ENCODE data around the gene BACH2. TPM values are rescaled to one million over a fixed set of nuclear protein-coding genes. Genes with fewer than 3 reads are reported as not detected.
"Not testable (repeated sequence)": the region's sequence is repeated elsewhere in the genome, so short reads cannot be mapped to it uniquely, and the experiment has no call there.

The BACH2 gene
- total RNA-seq, 2 donors from 2014 or later = 5.2 to 5.7 TPM

DNA sequence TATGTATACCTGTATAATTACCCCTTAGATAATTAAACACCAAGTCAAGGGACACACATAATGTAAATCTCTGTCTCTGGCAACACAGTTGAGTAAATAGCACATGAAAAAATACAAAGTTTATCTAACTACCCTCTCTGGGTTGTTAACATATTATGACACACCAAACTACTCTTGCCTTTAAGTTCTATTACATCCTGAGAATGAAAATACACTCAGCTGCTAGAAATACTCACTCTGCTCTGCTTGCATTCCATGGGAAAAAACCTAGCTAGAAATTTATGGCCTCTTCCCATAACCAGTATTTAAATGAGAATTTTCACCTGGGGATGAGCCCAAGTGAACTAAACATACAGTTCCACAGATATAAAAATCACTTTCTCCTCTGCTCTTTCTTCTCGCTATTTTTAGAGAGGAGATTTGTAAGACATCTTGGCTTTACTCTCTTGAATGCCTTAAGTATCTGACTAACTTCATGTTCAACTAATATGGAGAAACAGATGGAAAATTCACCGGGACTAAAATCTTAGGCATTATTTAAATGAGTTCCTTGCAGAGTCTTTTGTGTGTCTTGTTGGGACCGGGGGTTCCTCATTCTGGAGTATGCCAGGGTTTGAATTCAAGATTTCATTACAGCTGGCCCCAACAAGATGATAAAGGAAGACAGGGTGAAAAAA lies 261.5 kb downstream of the BACH2 start:
- no peaks in the 10 kb centered on the region for H3K27me3 ChIP-seq (replicated peaks; ENCODE audit: insufficient read depth)
- no peaks in the 10 kb centered on the region for H3K4me1 ChIP-seq (replicated peaks)
- H3K4me3 ChIP-seq = no peak overlapping the region
- intact Hi-C loops (cut with DNase I) = no loop called here
- no peaks in the 10 kb centered on the region for H3K9me3 ChIP-seq
- H3K36me3 ChIP-seq = no peaks in the 10 kb centered on the region
- no peak overlapping the region for H3K27ac ChIP-seq
- WGBS = 72% methylated on average over 3 of the region's 3 CpGs
- DNase-seq (ENCODE audit: low spot score) = no peak
- TF ChIP-seq POLR2A (IDR thresholded peaks at IDR 0.05) (no peak), POLR2AphosphoS5 (IDR thresholded peaks at IDR 0.05) (no peak)
- TF ChIP-seq, protein P1, sequence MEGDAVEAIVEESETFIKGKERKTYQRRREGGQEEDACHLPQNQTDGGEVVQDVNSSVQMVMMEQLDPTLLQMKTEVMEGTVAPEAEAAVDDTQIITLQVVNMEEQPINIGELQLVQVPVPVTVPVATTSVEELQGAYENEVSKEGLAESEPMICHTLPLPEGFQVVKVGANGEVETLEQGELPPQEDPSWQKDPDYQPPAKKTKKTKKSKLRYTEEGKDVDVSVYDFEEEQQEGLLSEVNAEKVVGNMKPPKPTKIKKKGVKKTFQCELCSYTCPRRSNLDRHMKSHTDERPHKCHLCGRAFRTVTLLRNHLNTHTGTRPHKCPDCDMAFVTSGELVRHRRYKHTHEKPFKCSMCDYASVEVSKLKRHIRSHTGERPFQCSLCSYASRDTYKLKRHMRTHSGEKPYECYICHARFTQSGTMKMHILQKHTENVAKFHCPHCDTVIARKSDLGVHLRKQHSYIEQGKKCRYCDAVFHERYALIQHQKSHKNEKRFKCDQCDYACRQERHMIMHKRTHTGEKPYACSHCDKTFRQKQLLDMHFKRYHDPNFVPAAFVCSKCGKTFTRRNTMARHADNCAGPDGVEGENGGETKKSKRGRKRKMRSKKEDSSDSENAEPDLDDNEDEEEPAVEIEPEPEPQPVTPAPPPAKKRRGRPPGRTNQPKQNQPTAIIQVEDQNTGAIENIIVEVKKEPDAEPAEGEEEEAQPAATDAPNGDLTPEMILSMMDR (IDR thresholded peaks at IDR 0.05) = no peak

DNA sequence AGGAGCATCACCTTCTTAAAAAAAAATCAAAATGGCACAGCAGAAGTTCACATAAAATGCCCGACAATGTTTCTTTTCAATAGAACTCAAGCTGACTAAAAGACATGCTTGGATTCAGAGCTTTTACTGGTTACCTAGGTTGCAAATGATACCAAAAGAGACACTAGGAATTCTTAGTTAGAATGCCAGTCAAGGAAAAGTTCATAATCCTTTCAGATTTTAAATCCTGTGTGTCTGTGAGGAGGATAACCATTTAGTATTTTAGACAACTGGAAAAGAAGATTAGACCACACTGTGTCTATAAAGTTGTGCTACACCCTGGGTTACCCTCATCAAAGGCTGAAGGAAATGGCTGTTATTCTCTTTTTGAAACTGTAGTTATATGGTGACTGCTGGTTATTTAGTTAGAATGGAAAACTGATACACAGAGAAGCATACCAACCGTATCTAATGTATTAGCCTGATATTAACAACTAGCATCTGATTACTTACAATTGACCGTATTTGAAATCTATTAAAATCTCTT lies 262.8 kb downstream of the BACH2 start:
- WGBS = 79% methylated on average over 3 of the region's 3 CpGs
- Histone ChIP-seq H3K4me3 (no peak overlapping the region), H3K9me3 (no peaks in the 10 kb centered on the region), H3K27me3 (replicated peaks; ENCODE audit: insufficient read depth) (no peaks in the 10 kb centered on the region), H3K36me3 (no peaks in the 10 kb centered on the region), H3K4me1 (replicated peaks) (no peaks in the 10 kb centered on the region), H3K27ac (no peak overlapping the region)
- no peak for DNase-seq (ENCODE audit: low spot score)
- intact Hi-C loops (cut with DNase I) = no loop called here
- TF ChIP-seq, protein P1 (IDR thresholded peaks at IDR 0.05) = no peak
- TF ChIP-seq POLR2AphosphoS5 (IDR thresholded peaks at IDR 0.05) (no peak), POLR2A (IDR thresholded peaks at IDR 0.05) (no peak)

DNA sequence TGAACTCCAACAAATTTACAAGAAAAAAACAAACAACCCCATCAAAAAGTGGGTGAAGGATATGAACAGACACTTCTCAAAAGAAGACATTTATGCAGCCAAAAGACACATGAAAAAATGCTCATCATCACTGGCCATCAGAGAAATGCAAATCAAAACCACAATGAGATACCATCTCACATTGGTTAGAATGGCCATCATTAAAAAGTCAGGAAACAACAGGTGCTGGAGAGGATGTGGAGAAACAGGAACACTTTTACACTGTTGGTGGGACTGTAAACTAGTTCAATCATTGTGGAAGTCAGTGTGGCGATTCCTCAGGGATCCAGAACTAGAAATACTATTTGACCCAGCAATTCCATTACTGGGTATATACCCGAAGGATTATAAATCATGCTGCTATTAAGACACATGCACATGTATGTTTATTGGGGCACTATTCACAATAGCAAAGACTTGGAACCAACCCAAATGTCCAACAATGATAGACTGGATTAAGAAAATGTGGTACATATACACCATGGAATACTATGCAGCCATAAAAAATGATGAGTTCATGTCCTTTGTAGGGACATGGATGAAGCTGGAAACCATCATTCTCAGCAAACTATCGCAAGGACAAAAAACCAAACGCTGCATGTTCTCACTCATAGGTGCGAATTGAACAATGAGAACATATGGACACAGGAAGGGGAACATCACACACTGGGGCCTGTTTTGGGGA lies 264.0 kb downstream of the BACH2 start:
- intact Hi-C loops (cut with DNase I); H3K4me1 ChIP-seq (replicated peaks); DNase-seq (ENCODE audit: low spot score); H3K36me3 ChIP-seq; H3K27me3 ChIP-seq (replicated peaks; ENCODE audit: insufficient read depth); H3K4me3 ChIP-seq; H3K27ac ChIP-seq; H3K9me3 ChIP-seq: not testable (repeated sequence)
- 87% methylated on average over 5 of the region's 5 CpGs for WGBS

GRCh38 chr6:90028995-90029635 lies 267.5 kb downstream of the BACH2 start:
- 71% methylated on average over 10 of the region's 10 CpGs for WGBS
- no peak for DNase-seq (ENCODE audit: low spot score)
- no peaks in the 10 kb centered on the region for H3K4me1 ChIP-seq (replicated peaks)
- no peaks in the 10 kb centered on the region for H3K27me3 ChIP-seq (replicated peaks; ENCODE audit: insufficient read depth)
- no peaks in the 10 kb centered on the region for H3K36me3 ChIP-seq
- no peak for TF ChIP-seq POLR2A (IDR thresholded peaks at IDR 0.05)
- TF ChIP-seq, protein P1 (IDR thresholded peaks at IDR 0.05) = no peak
- no peak for TF ChIP-seq POLR2AphosphoS5 (IDR thresholded peaks at IDR 0.05)
- intact Hi-C loops (cut with DNase I) = no loop called here
- no peaks in the 10 kb centered on the region for H3K9me3 ChIP-seq
- H3K27ac ChIP-seq = no peak overlapping the region
- no peak overlapping the region for H3K4me3 ChIP-seq

DNA sequence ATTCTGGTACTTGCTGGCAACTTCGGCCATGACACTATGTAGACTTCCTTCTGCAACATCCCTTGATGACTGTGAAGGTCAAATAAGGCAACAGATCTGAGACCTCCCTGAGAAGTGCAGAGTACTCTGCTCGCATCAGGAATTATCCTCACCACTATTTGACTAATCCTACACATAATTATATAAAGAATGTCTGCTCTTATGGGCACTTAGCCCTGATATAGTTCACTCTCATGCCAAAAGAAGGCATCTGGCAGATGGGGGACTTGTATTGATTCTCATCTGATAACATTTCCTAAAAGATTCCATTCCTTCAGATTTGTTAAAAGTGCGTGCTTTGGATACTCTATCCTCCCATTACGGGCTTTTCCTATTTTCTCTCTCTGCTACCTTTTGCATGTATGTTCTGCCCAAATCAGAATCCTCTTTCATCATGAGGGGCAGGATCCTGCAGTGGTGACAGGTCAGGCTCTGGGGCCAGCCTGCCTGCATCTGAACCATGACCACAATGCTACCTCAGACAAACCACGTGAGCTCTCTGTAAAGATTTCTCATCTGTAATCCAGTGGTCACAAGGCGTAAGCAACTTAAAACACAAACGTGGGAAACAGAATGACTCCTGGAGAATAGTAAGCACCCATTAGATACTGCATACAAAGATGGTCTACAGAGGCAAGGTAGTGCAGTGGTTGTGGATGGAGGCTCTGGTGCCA lies 268.4 kb downstream of the BACH2 start:
- intact Hi-C loops (cut with DNase I) = no loop called here
- no peak overlapping the region for H3K4me3 ChIP-seq

More for the DNA sequence above, 268.4 kb downstream of the BACH2 start:
- TF ChIP-seq, protein P1 (IDR thresholded peaks at IDR 0.05) = no peak
- TF ChIP-seq POLR2AphosphoS5 (IDR thresholded peaks at IDR 0.05) (no peak), POLR2A (IDR thresholded peaks at IDR 0.05) (no peak)
- whole genome bisulfite sequencing = 90% methylated on average over 7 of the region's 7 CpGs
- H3K27me3 ChIP-seq (replicated peaks; ENCODE audit: insufficient read depth) = no peaks in the 10 kb centered on the region
- no peak for DNase-seq (ENCODE audit: low spot score)
- H3K4me1 ChIP-seq (replicated peaks) = no peaks in the 10 kb centered on the region
- no peaks in the 10 kb centered on the region for H3K36me3 ChIP-seq
- no peak overlapping the region for H3K27ac ChIP-seq
- H3K9me3 ChIP-seq = no peaks in the 10 kb centered on the region
